Nephron (organoid): Measurements from ENCODE around the gene SLC16A5.

Experiments used
- H3K27ac Mint-ChIP-seq, 3 experiments: 2 replicates each; pipeline ENCODE4 v1.8.0; 2020; ENCODE audit warnings: mixed read lengths in 3 of 3, mild to moderate bottlenecking in 2 of 3, moderate library complexity in 1 of 3
- H3K27me3 Mint-ChIP-seq: 2 replicates; pipeline ENCODE4 v1.8.0; 2021; ENCODE audit warnings: low read depth, mild to moderate bottlenecking, moderate library complexity, mixed read lengths
- H3K36me3 Mint-ChIP-seq: 2 replicates; pipeline ENCODE4 v1.8.0; 2020; ENCODE audit warnings: low read depth, mixed read lengths
- H3K4me1 Mint-ChIP-seq: 2 replicates; pipeline ENCODE4 v1.8.0; 2020; ENCODE audit warnings: mixed read lengths
- H3K4me3 Mint-ChIP-seq, 3 experiments: 2 replicates each; pipeline ENCODE4 v1.8.0; 2020; ENCODE audit warnings: mild to moderate bottlenecking in 3 of 3, mixed read lengths in 3 of 3, moderate library complexity in 2 of 3
- H3K9me3 Mint-ChIP-seq: 2 replicates; pipeline ENCODE4 v1.8.0; 2020; ENCODE audit warnings: mixed read lengths
- TF ChIP-seq, protein P1 (sequence below), 3 experiments: fragments of 200-600 bp; sonication (generic); IDR thresholded peaks; one replicate each; pipeline ENCODE4 v1.5.0; 2021; ENCODE audit warnings: antibody characterized with exemption in 3 of 3; ENCODE audit not compliant: unreplicated experiment in 3 of 3

SLC16A5 gene

GRCh38 chr17:75051941-75052340, 35.8 kb upstream of the SLC16A5 start:
- no peaks in the 10 kb centered on the region for H3K9me3 Mint-ChIP-seq
- no peak overlapping the region for H3K4me3 Mint-ChIP-seq
- H3K27me3 Mint-ChIP-seq: no peaks in the 10 kb centered on the region
- peaks cover 14% of the 10 kb centered on the region for H3K4me1 Mint-ChIP-seq
- no peak overlapping the region for H3K27ac Mint-ChIP-seq
- H3K36me3 Mint-ChIP-seq: peaks cover 59% of the 10 kb centered on the region
- TF ChIP-seq, protein P1, sequence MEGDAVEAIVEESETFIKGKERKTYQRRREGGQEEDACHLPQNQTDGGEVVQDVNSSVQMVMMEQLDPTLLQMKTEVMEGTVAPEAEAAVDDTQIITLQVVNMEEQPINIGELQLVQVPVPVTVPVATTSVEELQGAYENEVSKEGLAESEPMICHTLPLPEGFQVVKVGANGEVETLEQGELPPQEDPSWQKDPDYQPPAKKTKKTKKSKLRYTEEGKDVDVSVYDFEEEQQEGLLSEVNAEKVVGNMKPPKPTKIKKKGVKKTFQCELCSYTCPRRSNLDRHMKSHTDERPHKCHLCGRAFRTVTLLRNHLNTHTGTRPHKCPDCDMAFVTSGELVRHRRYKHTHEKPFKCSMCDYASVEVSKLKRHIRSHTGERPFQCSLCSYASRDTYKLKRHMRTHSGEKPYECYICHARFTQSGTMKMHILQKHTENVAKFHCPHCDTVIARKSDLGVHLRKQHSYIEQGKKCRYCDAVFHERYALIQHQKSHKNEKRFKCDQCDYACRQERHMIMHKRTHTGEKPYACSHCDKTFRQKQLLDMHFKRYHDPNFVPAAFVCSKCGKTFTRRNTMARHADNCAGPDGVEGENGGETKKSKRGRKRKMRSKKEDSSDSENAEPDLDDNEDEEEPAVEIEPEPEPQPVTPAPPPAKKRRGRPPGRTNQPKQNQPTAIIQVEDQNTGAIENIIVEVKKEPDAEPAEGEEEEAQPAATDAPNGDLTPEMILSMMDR (IDR thresholded peaks at IDR 0.05; ENCODE audit: unreplicated experiment in 3 of 3): no peak

DNA sequence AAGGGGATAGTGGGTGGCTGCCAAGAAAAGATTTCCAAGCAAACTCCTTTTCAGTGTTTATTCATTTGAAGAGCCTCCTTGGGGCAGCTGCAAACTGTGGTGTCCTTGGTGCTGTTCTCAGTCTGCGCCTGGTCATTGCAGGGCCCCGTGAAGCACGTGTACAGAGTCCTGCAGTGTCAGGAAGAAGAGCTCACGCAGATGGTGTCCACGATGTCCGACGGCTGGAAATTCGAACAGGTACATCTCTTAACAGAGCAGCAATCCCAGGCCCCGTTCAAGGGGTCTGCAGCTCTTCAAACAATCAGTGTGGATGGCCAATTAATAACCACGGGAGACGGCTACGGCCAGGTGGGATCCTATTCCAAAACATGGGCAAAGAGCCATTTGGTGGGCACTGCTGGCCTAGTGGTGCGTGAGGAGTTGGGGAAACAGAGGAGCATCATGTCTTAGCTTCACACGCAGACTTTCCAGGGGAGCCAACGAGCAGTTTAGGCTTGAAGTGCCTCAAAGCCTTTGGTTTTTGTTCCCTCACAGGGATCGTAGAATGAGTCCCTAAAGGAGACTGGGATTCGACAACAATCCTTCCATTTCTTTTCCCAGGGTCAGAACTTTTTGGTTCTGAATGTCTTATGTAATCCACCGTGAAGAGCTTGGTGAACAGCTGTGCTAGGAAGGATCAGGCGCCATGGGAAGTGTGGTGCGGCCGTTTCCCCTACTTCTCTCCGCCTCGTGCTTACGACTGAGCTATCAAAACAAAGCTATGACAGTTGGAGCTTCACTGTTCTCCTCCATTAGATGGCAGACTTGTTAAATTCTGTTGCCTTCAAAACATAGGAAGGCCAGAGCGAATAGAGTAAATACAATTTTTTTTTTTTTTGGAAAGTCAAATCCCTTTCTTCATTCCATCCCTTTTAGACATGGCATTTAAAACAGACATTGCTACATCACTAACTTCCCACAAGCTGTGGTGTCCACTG, 28.1 kb upstream of the SLC16A5 start:
- TF ChIP-seq, protein P1 (IDR thresholded peaks at IDR 0.05; ENCODE audit: unreplicated experiment in 3 of 3): peak; percentile 42 to 47 (median 46)
- Mint-ChIP-seq H3K36me3 (peaks cover 62% of the 10 kb centered on the region), H3K27me3 (no peaks in the 10 kb centered on the region), H3K27ac (peak overlapping the region; percentile 10 to 59 (median 48)), H3K9me3 (no peaks in the 10 kb centered on the region), H3K4me3 (no peak overlapping the region), H3K4me1 (peaks cover 15% of the 10 kb centered on the region)

- peaks cover 15% of the 10 kb centered on the region for H3K4me1 Mint-ChIP-seq
- H3K9me3 Mint-ChIP-seq: no peaks in the 10 kb centered on the region
- H3K36me3 Mint-ChIP-seq: peaks cover 65% of the 10 kb centered on the region
- peak overlapping the region; percentile 10 to 59 (median 48) for H3K27ac Mint-ChIP-seq
- no peak overlapping the region for H3K4me3 Mint-ChIP-seq
- no peaks in the 10 kb centered on the region for H3K27me3 Mint-ChIP-seq
- TF ChIP-seq, protein P1 (IDR thresholded peaks at IDR 0.05; ENCODE audit: unreplicated experiment in 3 of 3): no peak
Measured at GRCh38 chr17:75060434-75061054, 27.2 kb upstream of the SLC16A5 start.

DNA sequence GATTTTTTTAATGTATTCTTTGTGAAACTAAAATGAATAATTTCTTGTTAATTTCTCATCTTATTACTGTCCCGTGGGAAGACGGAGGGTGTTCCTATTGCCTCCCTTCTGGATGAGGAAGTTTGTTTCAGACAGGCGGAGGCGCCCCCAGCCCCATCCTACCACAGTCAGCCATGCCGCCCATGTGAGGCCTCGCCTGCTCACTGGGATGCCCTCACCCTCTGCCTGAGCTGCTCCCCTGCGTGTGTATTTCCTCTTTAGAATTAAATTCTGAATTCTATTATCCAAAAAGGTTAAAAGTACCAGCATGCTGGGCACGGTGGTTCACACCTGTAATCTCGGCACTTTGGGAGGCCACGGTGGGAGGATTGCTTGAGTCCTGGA, 26.7 kb upstream of the SLC16A5 start:
- H3K4me1 Mint-ChIP-seq: peaks cover 15% of the 10 kb centered on the region
- peaks cover 62% of the 10 kb centered on the region for H3K36me3 Mint-ChIP-seq
- no peak overlapping the region for H3K4me3 Mint-ChIP-seq
- no peaks in the 10 kb centered on the region for H3K9me3 Mint-ChIP-seq
- no peak overlapping the region for H3K27ac Mint-ChIP-seq
- H3K27me3 Mint-ChIP-seq: no peaks in the 10 kb centered on the region
- TF ChIP-seq, protein P1 (IDR thresholded peaks at IDR 0.05; ENCODE audit: unreplicated experiment in 3 of 3): no peak

DNA sequence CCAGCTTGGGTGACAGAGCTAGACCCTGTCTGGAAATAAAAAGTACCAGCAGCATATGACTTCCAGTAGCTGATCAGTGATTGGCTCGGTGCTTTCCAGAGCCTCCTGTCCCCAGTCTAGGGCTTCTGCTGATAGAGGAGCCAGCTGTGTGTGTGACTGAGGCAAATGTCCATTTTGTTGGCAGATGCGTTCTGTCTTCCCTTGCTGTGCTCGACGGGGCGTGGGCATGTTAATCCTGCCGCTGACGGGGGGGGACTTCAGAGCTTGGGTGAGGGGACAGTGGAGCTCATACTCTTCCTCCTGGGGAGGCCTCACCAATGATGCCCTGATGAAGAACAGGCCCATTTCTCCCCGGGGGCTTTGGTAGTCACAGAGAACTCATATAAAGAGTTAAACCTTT, 26.1 kb upstream of the SLC16A5 start:
- peaks cover 15% of the 10 kb centered on the region for H3K4me1 Mint-ChIP-seq
- TF ChIP-seq, protein P1 (IDR thresholded peaks at IDR 0.05; ENCODE audit: unreplicated experiment in 3 of 3): no peak
- H3K9me3 Mint-ChIP-seq: no peaks in the 10 kb centered on the region
- no peak overlapping the region for H3K27ac Mint-ChIP-seq
- H3K27me3 Mint-ChIP-seq: no peaks in the 10 kb centered on the region
- H3K4me3 Mint-ChIP-seq: no peak overlapping the region
- H3K36me3 Mint-ChIP-seq: peaks cover 61% of the 10 kb centered on the region
